Astrocyte (in vitro differentiated cells and primary cell): ENCODE measurements around the gene MIS12. TPM values are rescaled to one million over a fixed set of nuclear protein-coding genes. Genes with fewer than 3 reads are reported as not detected.
A peak's percentile ranks its signal among the peaks of the same experiment; 100 is the strongest.

Experiments used
- DNase-seq: peaks from one replicate; pipeline ENCODE4 v3.0.0-alpha.2; 2010; ENCODE audit warnings: low read depth
- FAIRE-seq: peaks from 2 replicates; lab custom pipeline; 2011; peaks lifted over from hg19 to GRCh38; lab: Jason Lieb, UNC
- H2AFZ ChIP-seq: 2 replicates; pipeline ENCODE4 v1.6.0; 2012; ENCODE audit warnings: low read depth, low read length, inconsistent platforms
- H3K27ac ChIP-seq: 2 replicates; pipeline ENCODE4 v1.5.1; 2011; ENCODE audit warnings: low read depth, low read length, inconsistent platforms
- H3K27me3 ChIP-seq: 2 replicates; pipeline ENCODE4 v1.6.0; 2011; ENCODE audit warnings: low read length, inconsistent platforms; ENCODE audit not compliant: insufficient read depth
- H3K36me3 ChIP-seq: 2 replicates; pipeline ENCODE4 v1.5.1; 2011; ENCODE audit warnings: low read length, inconsistent platforms; ENCODE audit not compliant: insufficient read depth
- H3K4me1 ChIP-seq: 2 replicates; pipeline ENCODE4 v1.5.1; 2011; ENCODE audit warnings: low read length, inconsistent platforms; ENCODE audit not compliant: insufficient read depth
- H3K4me2 ChIP-seq: 2 replicates; pipeline ENCODE4 v1.6.0; 2012; ENCODE audit warnings: low read length, inconsistent platforms
- H3K4me3 ChIP-seq: 2 replicates; pipeline ENCODE4 v1.5.1; 2011; ENCODE audit warnings: low read depth, mild to moderate bottlenecking, low read length, inconsistent platforms; ENCODE audit not compliant: insufficient read depth
- H3K79me2 ChIP-seq: 2 replicates; pipeline ENCODE4 v1.6.0; 2012; ENCODE audit warnings: mild to moderate bottlenecking, low read length, inconsistent platforms; ENCODE audit not compliant: insufficient read depth
- H3K9ac ChIP-seq: 2 replicates; pipeline ENCODE4 v1.6.0; 2012; ENCODE audit warnings: mild to moderate bottlenecking, low read length, inconsistent platforms
- H3K9me3 ChIP-seq: 2 replicates; pipeline ENCODE4 v1.5.1; 2012; ENCODE audit warnings: low read depth, mild to moderate bottlenecking, low read length, inconsistent platforms; ENCODE audit not compliant: insufficient read depth
- H4K20me1 ChIP-seq: 2 replicates; pipeline ENCODE4 v1.6.0; 2012; ENCODE audit warnings: low read length, inconsistent platforms; ENCODE audit not compliant: insufficient read depth
- H3K27ac Mint-ChIP-seq: one replicate; pipeline ENCODE4 v1.8.0; 2021; ENCODE audit warnings: mild to moderate bottlenecking, mixed read lengths; ENCODE audit not compliant: unreplicated experiment
- H3K27me3 Mint-ChIP-seq: one replicate; pipeline ENCODE4 v1.8.0; 2021; ENCODE audit warnings: low read depth, mixed read lengths; ENCODE audit not compliant: unreplicated experiment
- H3K36me3 Mint-ChIP-seq: one replicate; pipeline ENCODE4 v1.8.0; 2021; ENCODE audit warnings: low read depth, mixed read lengths; ENCODE audit not compliant: unreplicated experiment
- H3K4me1 Mint-ChIP-seq: one replicate; pipeline ENCODE4 v1.8.0; 2021; ENCODE audit warnings: low read depth, mixed read lengths; ENCODE audit not compliant: unreplicated experiment
- H3K4me3 Mint-ChIP-seq: one replicate; pipeline ENCODE4 v1.8.0; 2021; ENCODE audit warnings: mild to moderate bottlenecking, moderate library complexity, mixed read lengths; ENCODE audit not compliant: unreplicated experiment
- H3K9me3 Mint-ChIP-seq: one replicate; pipeline ENCODE4 v1.8.0; 2021; ENCODE audit warnings: mild to moderate bottlenecking, mixed read lengths; ENCODE audit not compliant: unreplicated experiment
- CTCF ChIP-seq: IDR thresholded peaks from 2 replicates; pipeline ENCODE4 v1.5.1; 2011; ENCODE audit warnings: low read depth, mild to moderate bottlenecking, inconsistent platforms, low read length, moderate library complexity; ENCODE audit not compliant: insufficient read depth
- EZH2 ChIP-seq: IDR thresholded peaks from 2 replicates; pipeline ENCODE4 v1.6.1; 2012; ENCODE audit warnings: mild to moderate bottlenecking, low read length, inconsistent platforms; ENCODE audit not compliant: insufficient read depth
- total RNA-seq: library from RNA; stranded (reverse); gene quantifications from 2 replicates; pipeline ENCODE4 v1.2.1, GENCODE V29; 2021

The MIS12 gene
- total RNA-seq, 1 donor from 2014 or later, result 12.2 TPM

GRCh38 chr17:5485270-5486205, 828 bp upstream of the MIS12 start, which contains the start of gene DERL2:
DERL2 (minus strand) TSS chr17:5486178; CDS start chr17:5486161, 17 bp downstream.
- H3K27ac ChIP-seq, result peak within 1 kb of the TSS; percentile 98
- H4K20me1 ChIP-seq, result peaks cover under 1% of the 10 kb centered on the region
- peaks cover 82% of the 10 kb centered on the region for H3K79me2 ChIP-seq
- peak within 1 kb of the TSS; percentile 98 for H3K27ac Mint-ChIP-seq
- H3K36me3 ChIP-seq, result peaks cover 42% of the 10 kb centered on the region
- peaks cover 7% of the 10 kb centered on the region for H3K4me1 ChIP-seq
- peak within 1 kb of the TSS; percentile 89 for H3K4me3 ChIP-seq
- peak within 1 kb of the TSS; percentile 95 for H3K4me2 ChIP-seq
- H2AFZ ChIP-seq, result peak within 1 kb of the TSS; percentile 93
- H3K27me3 Mint-ChIP-seq, result no peaks in the 10 kb centered on the region
- DNase-seq (peak; percentile 18), FAIRE-seq (no peak)
- no peaks in the 10 kb centered on the region for H3K9me3 ChIP-seq
- H3K36me3 Mint-ChIP-seq, result peaks cover 28% of the 10 kb centered on the region
- peaks cover 3% of the 10 kb centered on the region for H3K9me3 Mint-ChIP-seq
- H3K27me3 ChIP-seq, result no peaks in the 10 kb centered on the region
- H3K4me1 Mint-ChIP-seq, result peaks cover 4% of the 10 kb centered on the region
- peak within 1 kb of the TSS; percentile 93 for H3K9ac ChIP-seq
- H3K4me3 Mint-ChIP-seq, result peak within 1 kb of the TSS; percentile 97
- TF ChIP-seq CTCF (peak; percentile 2), EZH2 (no peak)

- peaks cover 4% of the 10 kb centered on the region for H3K4me1 Mint-ChIP-seq
- H3K27ac Mint-ChIP-seq, result no peak overlapping the region
- H3K9me3 ChIP-seq, result peaks cover 11% of the 10 kb centered on the region
- no peaks in the 10 kb centered on the region for H4K20me1 ChIP-seq
- H3K4me3 ChIP-seq, result no peak overlapping the region
- H3K4me2 ChIP-seq, result no peak overlapping the region
- peaks cover 7% of the 10 kb centered on the region for H3K4me1 ChIP-seq
- H3K79me2 ChIP-seq, result peaks cover 50% of the 10 kb centered on the region
- peaks cover 28% of the 10 kb centered on the region for H3K36me3 Mint-ChIP-seq
- H3K27me3 ChIP-seq, result no peaks in the 10 kb centered on the region
- no peak overlapping the region for H2AFZ ChIP-seq
- TF ChIP-seq CTCF, result no peak
- TF ChIP-seq EZH2, result no peak
- no peak overlapping the region for H3K27ac ChIP-seq
- H3K4me3 Mint-ChIP-seq, result no peak overlapping the region
- FAIRE-seq, result no peak
- H3K9ac ChIP-seq, result no peak overlapping the region
- H3K27me3 Mint-ChIP-seq, result no peaks in the 10 kb centered on the region
- H3K9me3 Mint-ChIP-seq, result peaks cover 7% of the 10 kb centered on the region
- peaks cover 27% of the 10 kb centered on the region for H3K36me3 ChIP-seq
- DNase-seq, result no peak
Measured at GRCh38 chr17:5488752-5489151, 2.4 kb downstream of the MIS12 start.
